Pancreas (tissue), 10 donors: ENCODE results near the gene HEBP2. TPM values are rescaled to one million over a fixed set of nuclear protein-coding genes. Genes with fewer than 3 reads are reported as not detected.

Experiments
- ATAC-seq, 4 donors: fragments of 200-7000 bp; cut with Tn5 transposase; one replicate each; pipeline versions ENCODE4 v1.8.0 to v1.9.1; 2020; ENCODE audit warnings: mild to moderate bottlenecking in 4 of 4, moderate library complexity in 4 of 4
- DNase-seq, 6 donors: peaks; one replicate each; pipeline ENCODE4 v3.0.0-alpha.2; 2020
- FAIRE-seq: peaks from 2 replicates; lab custom pipeline; 2012; peaks lifted over from hg19 to GRCh38; lab: Jason Lieb, UNC
- H3K27ac ChIP-seq, 4 donors: fragments of 200-600 bp; sonication (generic); 1 replicate in 3 of 4; 2 replicates in 1 of 4; pipeline versions ENCODE4 v1.5.0 to v1.8.0; 2020
- H3K27me3 ChIP-seq, 4 donors: fragments of 200-600 bp; one replicate each; pipeline ENCODE4 v1.8.0; 2021
- H3K36me3 ChIP-seq, 3 donors: fragments of 200-600 bp; sonication (generic) in 1 of 3; one replicate each; pipeline versions ENCODE4 v1.5.0 to v1.8.0; 2020 to 2021
- H3K4me1 ChIP-seq, 3 donors: fragments of 200-600 bp; one replicate each; pipeline ENCODE4 v1.8.0; 2021
- H3K4me3 ChIP-seq, 4 donors: fragments of 200-600 bp; sonication (generic) in 2 of 4; one replicate each; pipeline versions ENCODE4 v1.5.0 to v1.8.0; 2020 to 2021
- H3K9me3 ChIP-seq, 4 donors: fragments of 200-600 bp; one replicate each; pipeline ENCODE4 v1.8.0; 2021
- CTCF ChIP-seq, 4 donors: fragments of 200-600 bp; sonication (generic) in 3 of 4; IDR thresholded peaks; one replicate each; pipeline versions ENCODE4 v1.5.0 to v1.8.0; 2021; ENCODE audit warnings: antibody characterized with exemption in 4 of 4
- WGBS, 2 donors: extraction: QIAGEN DNeasy Blood & Tissue Kit; methylation state at CpG; one replicate each; pipeline ENCODE4 v1.1.7; 2013; 5-methylcytosine and 5-hydroxymethylcytosine counted together
- intact Hi-C, 3 donors: fragments of 100-400 bp; cut with DNase I; formaldehyde crosslinking; loops; one replicate each; pipeline versions ENCODE4 v1.11.1 to v1.14.2; 2022
- polyA plus RNA-seq, 2 donors: library from polyadenylated mRNA; stranded (reverse); fragments of 200-250 nt; gene quantifications; one replicate each; pipeline ENCODE4 v1.2.3, GENCODE V29; 2013
- total RNA-seq, 6 donors: library from RNA; stranded (reverse); fragmentation: NEBNext Ultra II Directional in 4 of 6; extraction: Animal tissue kit (Norgen Biotek cat#: 25700) in 4 of 6; gene quantifications; one replicate each; pipeline versions ENCODE4 v1.2.1 to v1.2.4, GENCODE V29; 2021 to 2023
- donor health status: healthy with polysubstance abuse.
- donor health status: DM: no; HTN: no; CAD: no; lungs with moderate emphysema.
- donor health status: DM: no; HTN: no; CAD: no.
- donor health status: control.
- donor health status: control.
- donor health status: Bipolar disorder and iron deficiency.
- donor health status: DM: yes; HTN: yes; CAD: no.
- donor health status: DM: no; HTN: no; CAD: no.
- donor health status: DM: no; HTN: no; CAD: no.
- donor health status: DM: yes; HTN: yes; CAD: no.

The HEBP2 gene
- total and polyA plus RNA-seq, 8 donors = 10.7 to 34.0 (median 28.5) TPM

DNA sequence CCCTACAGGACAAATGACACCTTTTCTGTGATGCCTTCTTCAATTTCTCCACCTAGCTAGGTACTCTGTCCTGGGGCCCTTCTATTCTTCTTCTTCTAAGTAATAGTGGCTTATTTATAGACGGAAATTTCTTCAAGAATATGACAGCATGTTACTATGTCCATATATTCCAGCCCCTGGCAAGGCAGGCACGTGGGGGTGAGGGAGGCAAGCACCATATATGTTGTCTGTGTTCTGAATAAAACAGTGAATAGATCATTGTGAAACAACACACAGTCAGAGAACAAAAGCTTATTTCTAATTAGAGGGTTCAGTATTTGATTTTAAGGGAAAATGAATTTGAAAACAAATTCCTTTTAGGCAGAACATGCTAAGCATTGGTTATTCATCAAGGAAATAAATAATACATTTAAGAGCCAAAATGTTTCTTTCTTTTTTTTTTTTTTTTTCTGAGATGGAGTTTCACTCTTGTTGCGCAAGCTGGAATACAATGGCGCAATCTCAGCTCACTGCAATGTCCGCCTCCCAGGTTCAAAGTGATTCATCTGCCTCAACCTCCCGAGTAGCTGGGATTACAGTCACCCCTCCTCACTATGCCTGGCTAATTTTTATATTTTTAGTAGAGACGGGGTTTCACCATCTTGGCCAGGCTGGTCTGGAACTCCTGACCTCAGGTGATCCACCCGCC, 6.2 kb downstream of the HEBP2 start:
- intact Hi-C loops = loop anchor here in 1 of 3 donors (10.0 kb wide), 1 partner anchor 355 kb away; no protein-coding TSS in a partner anchor
- peaks cover 0 to 61% (median 18%) of the 10 kb centered on the region in 3 donors for H3K36me3 ChIP-seq
- H3K9me3 ChIP-seq = no peaks in the 10 kb centered on the region
- FAIRE-seq (no peak), DNase-seq (no peak), ATAC-seq (peak in 1 of 4 donors; percentile 19)
- no peak overlapping the region for H3K27ac ChIP-seq
- no peak for TF ChIP-seq CTCF (IDR thresholded peaks at IDR 0.05)
- H3K4me3 ChIP-seq = no peak overlapping the region
- H3K4me1 ChIP-seq = peaks cover 0 to 15% (median 7%) of the 10 kb centered on the region in 3 donors
- H3K27me3 ChIP-seq = no peaks in the 10 kb centered on the region
- WGBS, 2 donors = 84 to 88% methylated on average over 8 of the region's 8 CpGs

- ATAC-seq (no peak), DNase-seq (no peak), FAIRE-seq (no peak)
- H3K9me3 ChIP-seq = no peaks in the 10 kb centered on the region
- peaks cover 0 to 61% (median 18%) of the 10 kb centered on the region in 3 donors for H3K36me3 ChIP-seq
- TF ChIP-seq CTCF (IDR thresholded peaks at IDR 0.05) = no peak
- H3K27ac ChIP-seq = no peak overlapping the region
- H3K27me3 ChIP-seq = no peaks in the 10 kb centered on the region
- H3K4me3 ChIP-seq = no peak overlapping the region
- intact Hi-C loops = loop anchor here in 1 of 3 donors (10.0 kb wide), 1 partner anchor 354 kb away; no protein-coding TSS in a partner anchor
- WGBS, 2 donors = 88 to 92% methylated on average over 6 of the region's 6 CpGs
- peaks cover 0 to 5% (median 0%) of the 10 kb centered on the region in 3 donors for H3K4me1 ChIP-seq
Measured at GRCh38 chr6:138410972-138411880, 7.2 kb downstream of the HEBP2 start.

GRCh38 chr6:138415125-138415524, 11.1 kb downstream of the HEBP2 start:
- Histone ChIP-seq H3K27me3 (no peaks in the 10 kb centered on the region), H3K4me3 (no peak overlapping the region), H3K9me3 (no peaks in the 10 kb centered on the region), H3K27ac (no peak overlapping the region), H3K36me3 (peaks cover 0 to 26% (median 12%) of the 10 kb centered on the region in 3 donors), H3K4me1 (peaks cover 0 to 1% (median 0%) of the 10 kb centered on the region in 3 donors)
- intact Hi-C loops = loop anchor here in 1 of 3 donors (10.0 kb wide), 1 partner anchor 350 kb away; no protein-coding TSS in a partner anchor
- no peak for TF ChIP-seq CTCF (IDR thresholded peaks at IDR 0.05)
- DNase-seq (no peak), FAIRE-seq (no peak), ATAC-seq (peak in 1 of 4 donors; percentile 12)
- WGBS, 2 donors = 91 to 98% methylated on average over 5 of the region's 5 CpGs

GRCh38 chr6:138416206-138416605, 12.2 kb downstream of the HEBP2 start:
- ATAC-seq (no peak), FAIRE-seq (no peak), DNase-seq (no peak)
- Histone ChIP-seq H3K4me1 (no peaks in the 10 kb centered on the region), H3K9me3 (no peaks in the 10 kb centered on the region), H3K27ac (no peak overlapping the region), H3K36me3 (peaks cover 0 to 21% (median 12%) of the 10 kb centered on the region in 3 donors), H3K27me3 (no peaks in the 10 kb centered on the region), H3K4me3 (no peak overlapping the region)
- no peak for TF ChIP-seq CTCF (IDR thresholded peaks at IDR 0.05)
- intact Hi-C loops = loop anchor here in 1 of 3 donors (10.0 kb wide), 1 partner anchor 349 kb away; no protein-coding TSS in a partner anchor
- WGBS, 2 donors = 88% methylated on average over 4 of the region's 4 CpGs
